IPS-18c (cell line): ENCODE results near the gene STAMBPL1.

Experiments used
- H3K4me3 ChIP-seq: 2 replicates; pipeline ENCODE4 v1.7.0; 2013; ENCODE audit warnings: low read depth, mild to moderate bottlenecking, low read length, moderate library complexity; ENCODE audit not compliant: insufficient read depth
- H3K9me3 ChIP-seq: one replicate; pipeline ENCODE4 v1.6.1; 2013; ENCODE audit warnings: mild to moderate bottlenecking, low read length, moderate library complexity; ENCODE audit not compliant: control insufficient read depth, insufficient read depth

Gene STAMBPL1

DNA sequence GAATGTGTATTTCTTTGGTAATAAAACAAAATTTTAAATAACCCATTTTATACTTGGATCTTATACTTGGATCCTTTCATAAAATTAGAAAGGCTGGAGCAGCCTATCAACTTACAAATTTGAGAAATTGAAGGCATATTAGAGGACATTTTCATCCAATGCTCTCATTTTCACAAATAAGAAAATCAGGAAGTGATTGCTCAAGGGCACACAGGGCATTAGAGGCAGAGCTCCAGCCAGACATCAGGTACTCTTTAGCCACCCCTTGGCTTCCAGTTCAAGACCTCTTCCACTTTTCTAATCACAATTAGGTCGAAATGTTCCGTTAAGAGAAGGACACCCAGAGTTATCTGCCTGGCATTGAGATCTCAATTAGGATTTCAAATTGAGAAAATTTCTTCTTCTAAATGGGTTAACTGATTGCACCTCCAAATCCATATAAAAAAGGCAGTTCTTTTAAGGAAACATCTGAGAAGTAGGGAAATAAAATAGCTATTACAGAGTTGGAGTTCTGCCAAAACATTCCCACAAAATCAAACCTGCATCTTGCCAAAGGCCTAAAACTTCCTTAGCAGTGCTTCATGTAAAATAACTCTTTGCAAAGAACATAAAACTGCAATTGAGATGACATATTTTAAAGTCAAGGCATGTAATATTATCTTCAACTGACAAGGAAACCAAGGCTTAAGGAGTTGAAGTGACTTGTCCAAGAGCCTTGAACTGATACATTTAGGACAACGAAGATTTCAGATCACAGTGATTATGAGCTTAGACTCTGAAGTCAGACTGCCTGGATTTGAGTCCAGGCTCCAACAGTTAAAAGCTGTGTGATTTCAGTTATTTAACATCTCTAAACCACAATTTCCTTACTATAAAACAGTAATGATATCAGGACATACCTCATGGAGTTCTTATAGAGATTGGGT is 70.1 kb downstream of the STAMBPL1 start:
- Histone ChIP-seq H3K9me3 (no peaks in the 10 kb centered on the region), H3K4me3 (no peak overlapping the region)

DNA sequence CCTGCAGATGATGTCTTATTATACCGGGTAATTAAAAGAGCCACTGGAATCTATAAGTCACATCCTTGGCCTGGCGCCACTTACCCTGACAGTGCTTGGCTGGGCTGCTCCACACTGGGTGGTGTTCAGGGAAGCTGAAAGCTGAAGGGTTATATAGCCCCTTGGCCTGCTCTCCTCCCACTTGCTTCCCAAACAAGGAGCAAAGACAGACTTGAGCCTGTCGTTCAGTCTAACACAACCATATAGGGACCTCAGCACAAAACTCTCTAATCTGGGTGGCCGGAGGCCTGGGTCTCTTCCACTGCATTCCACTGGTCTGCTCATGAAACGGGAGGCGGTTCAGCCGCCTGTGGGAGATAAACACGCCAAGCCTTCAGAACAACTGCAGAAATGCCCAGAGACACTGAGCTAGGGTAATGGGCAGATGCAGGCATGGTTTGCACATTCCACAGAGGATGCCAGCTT is 72.6 kb downstream of the STAMBPL1 start, which contains the start of gene ACTA2:
TSS of gene ACTA2 (minus strand) at position 127 of the 465 bp plus-strand sequence. CDS start 3,843 bp downstream, outside the sequence.
- no peak within 1 kb of the TSS for H3K4me3 ChIP-seq
- no peaks in the 10 kb centered on the region for H3K9me3 ChIP-seq

DNA sequence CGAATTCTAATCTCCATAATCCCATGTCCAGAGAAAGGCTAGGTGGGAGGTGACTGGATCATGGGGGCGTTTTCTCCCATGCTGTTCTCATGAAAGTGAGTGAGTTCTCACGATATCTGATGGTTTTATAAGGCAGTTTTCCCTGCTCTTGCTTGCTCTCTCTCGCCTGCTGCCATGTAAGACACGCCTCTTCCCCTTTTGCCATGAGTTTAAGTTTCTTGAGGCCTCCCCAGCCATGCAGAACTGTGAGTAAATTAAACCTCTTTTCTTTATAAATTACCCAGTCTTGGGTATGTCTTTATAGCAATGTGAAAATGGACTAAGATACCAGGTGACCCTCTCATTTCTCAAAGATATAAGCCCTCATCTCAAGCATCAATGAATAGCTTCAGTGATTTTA is 73.6 kb downstream of the STAMBPL1 start:
- H3K4me3 ChIP-seq: no peak overlapping the region
- no peaks in the 10 kb centered on the region for H3K9me3 ChIP-seq

DNA sequence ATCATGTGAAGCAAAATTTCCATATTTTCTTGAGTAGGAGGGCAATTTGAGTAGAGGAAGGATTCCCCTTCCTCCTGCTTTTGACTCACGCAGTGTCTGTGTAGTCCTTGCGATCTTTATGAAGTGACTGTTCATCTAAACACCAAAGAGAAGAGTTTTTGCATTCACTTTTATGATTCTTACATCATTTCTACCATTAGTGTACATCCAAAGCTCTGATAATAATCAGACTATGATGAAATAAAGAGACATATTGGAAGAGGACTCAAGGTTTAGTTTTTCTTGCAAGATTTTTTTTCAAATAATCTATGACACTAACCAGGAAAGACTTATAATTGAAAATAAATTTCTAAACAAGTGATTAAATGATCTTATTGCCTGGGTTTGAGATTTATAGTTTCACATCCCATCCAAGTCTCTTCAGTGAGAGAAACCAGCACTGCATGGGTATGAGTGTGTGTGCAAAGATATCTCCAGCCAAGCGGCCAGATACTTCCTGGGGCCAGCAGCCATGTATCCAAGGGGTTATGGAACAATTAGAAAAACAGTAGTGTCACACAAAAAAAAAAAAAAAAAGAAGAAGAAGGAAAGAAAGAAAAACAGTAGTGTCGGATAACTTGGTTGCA is 74.5 kb downstream of the STAMBPL1 start:
- Histone ChIP-seq H3K4me3 (no peak overlapping the region), H3K9me3 (no peaks in the 10 kb centered on the region)

DNA sequence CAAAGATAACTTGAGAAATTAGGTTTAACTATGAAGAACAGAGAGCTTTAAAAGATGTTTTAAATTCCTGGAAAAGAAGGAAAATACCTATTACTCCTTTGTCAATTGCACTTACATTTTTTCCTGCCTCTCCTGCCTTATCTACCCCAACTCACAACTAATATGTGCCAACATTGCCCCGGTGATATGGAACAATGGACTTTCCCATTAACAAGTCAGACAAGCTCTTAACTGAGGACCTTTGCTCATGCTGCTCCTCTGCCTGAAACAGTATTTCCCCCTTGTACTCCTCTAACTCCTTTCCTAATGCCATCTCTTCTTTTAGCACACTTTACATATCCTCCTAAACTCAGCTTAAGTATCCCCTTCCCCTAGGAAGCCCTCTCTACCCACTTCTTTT is 77.3 kb downstream of the STAMBPL1 start:
- Histone ChIP-seq H3K9me3 (no peaks in the 10 kb centered on the region), H3K4me3 (no peak overlapping the region)

DNA sequence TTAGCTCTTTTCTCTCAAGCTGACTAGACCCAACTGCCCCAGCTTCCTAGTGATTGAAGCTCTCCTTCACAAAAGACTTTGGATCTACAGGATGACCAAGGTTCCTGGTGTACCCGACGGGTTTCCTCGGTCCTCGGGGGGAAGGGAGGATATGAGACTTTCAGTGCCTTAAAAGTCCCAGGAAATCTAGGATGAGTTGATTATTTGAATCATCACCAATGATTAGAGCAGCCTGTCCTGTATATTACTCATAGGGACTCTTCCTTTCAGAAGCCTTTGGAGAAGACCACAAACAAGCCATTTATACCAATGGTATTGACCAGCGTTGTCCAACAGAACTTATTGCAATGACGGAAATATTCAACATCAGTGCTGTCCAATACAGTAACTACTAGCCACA is 78.7 kb downstream of the STAMBPL1 start:
- Histone ChIP-seq H3K4me3 (no peak overlapping the region), H3K9me3 (no peaks in the 10 kb centered on the region)

DNA sequence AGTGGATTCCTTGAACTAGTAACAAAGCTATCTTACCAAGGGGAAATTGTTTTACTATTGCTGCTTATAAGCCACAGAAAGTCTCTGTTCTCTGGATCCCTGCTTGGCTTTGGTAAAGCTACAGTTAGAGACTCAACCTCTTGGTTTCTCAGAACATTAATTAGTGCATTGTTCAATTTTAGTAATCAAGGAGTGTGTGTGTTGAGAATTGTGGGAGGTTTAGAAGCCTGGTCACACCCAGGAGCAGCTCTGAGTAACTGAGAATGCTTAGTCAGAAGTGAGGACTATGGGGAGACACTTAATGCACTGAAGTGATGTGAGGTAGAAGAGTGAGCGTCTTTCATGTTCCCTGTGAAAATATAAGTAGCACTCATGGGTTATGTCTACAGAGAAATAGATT is 80.8 kb downstream of the STAMBPL1 start:
- Histone ChIP-seq H3K9me3 (no peaks in the 10 kb centered on the region), H3K4me3 (no peak overlapping the region)

DNA sequence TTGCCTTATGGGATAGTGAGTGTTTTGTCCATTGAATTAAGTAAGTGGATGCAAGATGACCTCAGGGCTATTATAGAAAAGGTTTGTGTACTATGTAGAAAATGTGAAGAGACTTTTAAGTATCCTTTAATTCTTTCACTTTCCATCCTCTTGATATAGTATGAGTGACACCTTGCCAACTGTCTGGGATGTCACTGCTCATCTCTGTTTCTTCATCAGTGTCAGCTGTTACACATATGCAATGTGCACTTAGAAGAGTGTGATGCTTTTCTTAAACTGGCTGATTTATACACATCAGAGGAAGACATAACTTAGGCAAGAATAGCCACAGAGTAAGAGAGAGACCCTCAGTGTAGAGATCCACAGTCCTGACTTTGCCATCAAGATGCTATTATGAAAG is 81.2 kb downstream of the STAMBPL1 start:
- Histone ChIP-seq H3K4me3 (no peak overlapping the region), H3K9me3 (no peaks in the 10 kb centered on the region)

DNA sequence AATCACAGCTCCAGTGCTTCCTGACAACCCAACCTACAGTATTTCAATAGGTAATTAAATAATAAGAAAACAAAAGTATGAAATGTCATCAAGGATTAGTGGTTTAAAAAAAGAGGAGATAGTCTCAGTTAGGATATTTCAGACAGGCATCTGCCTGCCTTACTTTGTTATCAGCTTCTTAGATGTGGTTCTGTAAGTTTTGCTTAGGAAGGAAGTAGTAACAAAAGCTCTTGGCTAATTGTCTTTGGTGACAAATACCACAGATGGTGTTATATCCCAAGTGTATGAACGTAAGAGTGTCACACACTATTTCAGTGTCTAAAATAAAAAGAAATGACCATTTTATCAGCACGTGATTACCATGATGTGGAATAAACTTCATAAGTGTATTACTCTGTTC is 82.3 kb downstream of the STAMBPL1 start:
- no peaks in the 10 kb centered on the region for H3K9me3 ChIP-seq
- H3K4me3 ChIP-seq: no peak overlapping the region

DNA sequence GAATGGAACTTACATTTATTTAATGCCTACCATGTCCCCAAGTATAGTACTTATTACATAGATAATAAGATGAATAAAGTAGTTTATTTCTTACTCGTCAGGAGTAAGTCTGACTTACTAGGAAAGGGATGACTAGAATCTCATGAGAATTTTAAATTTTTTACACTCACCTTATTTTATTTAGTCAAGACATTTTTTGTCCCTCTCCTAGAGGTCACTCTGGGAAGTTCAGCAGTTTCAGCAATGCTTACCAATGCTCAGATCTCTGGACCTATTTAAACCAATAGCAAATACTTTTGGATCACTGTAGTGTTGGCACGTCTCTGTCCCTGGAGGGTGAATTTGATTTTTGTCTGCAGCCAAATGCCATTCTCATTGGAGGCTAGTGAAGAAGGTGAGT is 83.3 kb downstream of the STAMBPL1 start:
- H3K9me3 ChIP-seq: no peaks in the 10 kb centered on the region
- no peak overlapping the region for H3K4me3 ChIP-seq

DNA sequence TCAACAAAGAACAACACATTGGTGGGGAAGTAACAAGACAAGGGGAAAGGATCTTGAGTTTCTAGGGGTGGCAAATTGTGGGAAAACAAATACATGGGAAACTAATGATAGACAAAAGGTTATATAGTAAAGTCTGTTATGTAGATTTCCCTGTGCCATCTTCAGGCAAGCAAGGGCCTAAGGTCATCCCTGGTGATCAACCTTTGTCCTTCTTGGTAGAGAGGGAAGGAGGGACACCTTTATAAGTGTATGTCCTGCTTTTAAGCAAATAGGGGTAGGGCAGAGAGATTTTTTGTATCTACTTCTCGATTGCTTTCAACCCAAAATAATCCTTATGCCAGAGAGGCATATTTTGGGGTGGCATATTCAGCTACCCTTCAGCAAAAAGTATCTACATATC is 84.3 kb downstream of the STAMBPL1 start:
- Histone ChIP-seq H3K9me3 (no peaks in the 10 kb centered on the region), H3K4me3 (no peak overlapping the region)

DNA sequence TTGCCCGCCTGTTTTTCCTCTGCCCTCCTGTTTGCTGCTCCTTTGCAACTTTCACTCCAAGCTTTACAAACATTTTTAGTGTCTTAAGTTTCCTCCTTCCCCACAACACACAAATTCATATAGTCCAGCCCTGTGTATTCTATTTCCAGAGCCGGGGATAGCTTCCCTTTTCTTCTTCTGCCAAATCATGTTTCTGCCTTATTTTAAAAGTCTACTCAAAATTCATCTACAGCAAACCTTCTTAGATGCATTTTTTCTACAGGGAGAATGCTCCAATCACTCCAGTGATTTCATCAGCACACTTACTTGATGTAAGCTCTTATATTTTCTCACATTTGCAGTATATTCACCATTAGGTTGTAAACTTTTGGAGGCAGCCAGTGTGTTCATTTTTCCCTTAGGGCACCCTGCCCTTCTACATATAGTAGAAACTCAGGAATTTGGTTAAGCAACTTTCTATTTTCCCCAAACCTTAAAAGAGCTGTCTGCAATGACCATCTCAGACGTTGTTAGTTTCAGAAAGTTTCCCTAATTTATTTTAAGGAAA is 84.9 kb downstream of the STAMBPL1 start:
- H3K9me3 ChIP-seq: no peaks in the 10 kb centered on the region
- no peak overlapping the region for H3K4me3 ChIP-seq

DNA sequence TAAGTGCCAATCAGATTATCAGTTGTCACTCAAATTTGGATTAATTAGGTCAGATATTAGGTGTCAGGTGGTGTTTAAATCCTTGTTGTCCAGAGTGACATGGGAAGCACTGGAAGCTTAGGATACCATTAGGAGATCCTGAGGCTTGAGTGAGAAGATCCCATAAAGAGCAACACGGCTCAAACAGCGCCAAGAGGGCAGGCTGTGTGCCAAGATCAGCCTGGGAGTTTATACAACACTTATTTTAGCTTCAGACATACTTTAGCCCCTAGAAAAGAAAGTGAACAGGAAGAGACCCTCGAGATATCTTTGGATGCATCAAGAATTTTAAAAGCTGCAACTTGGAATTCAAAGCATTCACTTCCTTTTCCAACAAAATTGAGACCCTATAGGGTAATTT is 86.8 kb downstream of the STAMBPL1 start:
- Histone ChIP-seq H3K9me3 (no peaks in the 10 kb centered on the region), H3K4me3 (no peak overlapping the region)

DNA sequence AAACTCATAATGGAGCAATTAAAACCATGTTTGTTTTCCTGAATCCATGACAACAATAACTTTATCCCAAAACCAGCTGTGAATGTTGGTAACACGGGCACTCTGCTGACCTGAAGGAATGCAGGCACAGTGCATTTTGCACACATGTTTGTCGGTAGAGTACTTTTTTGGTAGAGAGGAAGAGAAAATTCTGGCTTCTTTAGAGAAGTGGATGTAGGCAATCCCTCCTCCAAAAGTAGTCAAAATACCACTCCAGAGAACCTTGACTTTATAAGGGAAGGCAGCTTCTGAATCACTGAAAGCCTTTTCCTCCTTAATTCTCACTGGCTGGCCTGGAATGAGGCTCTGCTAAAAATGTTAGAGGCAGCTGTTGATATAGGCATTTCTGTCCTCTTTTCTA is 88.3 kb downstream of the STAMBPL1 start:
- Histone ChIP-seq H3K4me3 (no peak overlapping the region), H3K9me3 (no peaks in the 10 kb centered on the region)

DNA sequence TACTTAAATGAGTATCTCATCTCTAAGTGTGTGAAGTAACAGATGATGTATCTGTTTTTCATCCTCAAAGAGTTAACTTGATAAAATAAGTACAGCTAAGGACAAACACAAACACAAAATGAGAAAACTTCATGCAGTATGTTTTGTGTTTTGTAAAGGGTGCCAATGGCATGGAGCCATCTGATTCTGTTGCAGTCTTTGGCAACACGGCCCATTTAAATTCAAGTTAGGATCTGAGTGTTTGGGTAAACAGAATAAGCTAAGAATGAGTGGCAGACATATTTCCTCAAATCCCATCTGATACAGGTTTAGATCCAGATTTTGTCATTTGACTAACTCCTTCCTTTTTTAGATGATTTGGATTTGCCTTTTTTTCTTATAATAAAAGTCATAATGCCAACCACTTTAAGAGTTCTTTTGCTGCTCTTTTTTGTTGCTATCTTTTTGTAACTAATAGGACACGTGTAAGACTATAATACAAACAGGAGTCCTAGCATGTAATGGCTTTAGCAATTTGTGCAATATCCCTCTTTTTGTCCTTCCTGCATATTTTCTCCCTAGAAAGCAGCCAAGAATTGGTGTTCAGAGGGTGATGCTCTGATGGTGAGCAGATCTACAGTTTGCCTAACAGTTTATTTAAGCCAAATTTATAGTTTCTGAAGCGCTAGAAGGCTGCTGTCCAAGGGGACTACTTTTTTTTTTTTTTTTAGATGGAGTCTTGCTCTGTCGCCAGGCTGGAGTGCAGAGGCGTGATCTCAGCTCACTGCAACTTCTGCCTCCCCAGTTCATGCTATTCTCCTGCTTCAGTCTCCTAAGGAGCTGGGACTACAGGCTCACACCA is 91.4 kb downstream of the STAMBPL1 start:
- no peak overlapping the region for H3K4me3 ChIP-seq
- no peaks in the 10 kb centered on the region for H3K9me3 ChIP-seq
